HG02970 (cell line): ENCODE data around the gene AMH.
"Not testable (repeated sequence)": the region's sequence is repeated elsewhere in the genome, so short reads cannot be mapped to it uniquely, and the experiment has no call there.

Experiments
- ATAC-seq: cut with Tn5 transposase; IDR thresholded peaks from one replicate; pipeline ENCODE4 v1.9.1; 2021; ENCODE audit warnings: mild to moderate bottlenecking, moderate library complexity, moderate number of reproducible peaks; ENCODE audit not compliant: unreplicated experiment, low FRiP score

Gene AMH

GRCh38 chr19:2281265-2282061 lies 32.3 kb downstream of the AMH start:
- not testable (repeated sequence) for ATAC-seq

GRCh38 chr19:2282062-2282861 lies 33.1 kb downstream of the AMH start, which contains the start of gene PEAK3:
TSS of gene PEAK3 (minus strand) at chr19:2282175. CDS start at chr19:2280931, 1,244 bp downstream.
- no peak for ATAC-seq

GRCh38 chr19:2282862-2283237 lies 33.7 kb downstream of the AMH start:
- no peak for ATAC-seq

- ATAC-seq = no peak
These were observed 34.8 kb downstream of the AMH start for GRCh38 chr19:2283835-2284507.

GRCh38 chr19:2286402-2287140 lies 37.4 kb downstream of the AMH start:
- no peak for ATAC-seq

- no peak for ATAC-seq
These were observed 38.6 kb downstream of the AMH start for GRCh38 chr19:2287585-2288337.

- no peak for ATAC-seq
These were observed 39.3 kb downstream of the AMH start for GRCh38 chr19:2288338-2288817.

GRCh38 chr19:2288818-2289713 lies 39.9 kb downstream of the AMH start:
- no peak for ATAC-seq

GRCh38 chr19:2289714-2290435 lies 40.8 kb downstream of the AMH start:
- no peak for ATAC-seq

GRCh38 chr19:2290441-2291184 lies 41.5 kb downstream of the AMH start:
- no peak for ATAC-seq

- no peak for ATAC-seq
These were observed 42.1 kb downstream of the AMH start for GRCh38 chr19:2291185-2291751.

GRCh38 chr19:2294687-2295335 lies 45.7 kb downstream of the AMH start:
- ATAC-seq = no peak

GRCh38 chr19:2296141-2296540 lies 47.0 kb downstream of the AMH start:
- no peak for ATAC-seq

GRCh38 chr19:2300533-2300932 lies 51.4 kb downstream of the AMH start:
- ATAC-seq = no peak
